ENCODE data around the gene LAMC3.

The LAMC3 gene

GRCh38 chr9:130979591-130980385 lies 29.2 kb upstream of the LAMC3 start:
- DNase-seq = no peak

DNA sequence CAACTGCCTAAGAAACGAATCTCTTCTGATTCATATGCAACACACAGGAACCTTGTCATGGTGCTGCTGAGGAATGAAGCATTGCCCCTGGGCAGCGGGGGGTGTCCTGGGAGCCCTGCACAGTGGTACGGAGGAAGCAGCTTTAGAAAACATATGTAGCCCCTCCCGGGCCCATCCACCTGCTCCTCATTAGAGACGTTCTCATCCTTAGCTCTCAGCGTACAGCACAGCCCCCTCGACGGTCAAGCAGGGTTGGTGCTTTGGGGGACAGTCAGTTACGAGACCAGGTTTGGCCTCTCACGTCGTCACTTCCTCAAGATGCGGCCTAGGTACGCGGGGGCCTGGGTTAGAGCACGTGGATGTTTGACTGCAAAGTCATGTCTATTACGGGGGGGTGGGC lies 28.4 kb upstream of the LAMC3 start:
- DNase-seq = no peak

- DNase-seq = no peak
Measured at GRCh38 chr9:130981002-130981755, 27.8 kb upstream of the LAMC3 start.

GRCh38 chr9:130981756-130982137 lies 27.2 kb upstream of the LAMC3 start:
- DNase-seq = no peak

DNA sequence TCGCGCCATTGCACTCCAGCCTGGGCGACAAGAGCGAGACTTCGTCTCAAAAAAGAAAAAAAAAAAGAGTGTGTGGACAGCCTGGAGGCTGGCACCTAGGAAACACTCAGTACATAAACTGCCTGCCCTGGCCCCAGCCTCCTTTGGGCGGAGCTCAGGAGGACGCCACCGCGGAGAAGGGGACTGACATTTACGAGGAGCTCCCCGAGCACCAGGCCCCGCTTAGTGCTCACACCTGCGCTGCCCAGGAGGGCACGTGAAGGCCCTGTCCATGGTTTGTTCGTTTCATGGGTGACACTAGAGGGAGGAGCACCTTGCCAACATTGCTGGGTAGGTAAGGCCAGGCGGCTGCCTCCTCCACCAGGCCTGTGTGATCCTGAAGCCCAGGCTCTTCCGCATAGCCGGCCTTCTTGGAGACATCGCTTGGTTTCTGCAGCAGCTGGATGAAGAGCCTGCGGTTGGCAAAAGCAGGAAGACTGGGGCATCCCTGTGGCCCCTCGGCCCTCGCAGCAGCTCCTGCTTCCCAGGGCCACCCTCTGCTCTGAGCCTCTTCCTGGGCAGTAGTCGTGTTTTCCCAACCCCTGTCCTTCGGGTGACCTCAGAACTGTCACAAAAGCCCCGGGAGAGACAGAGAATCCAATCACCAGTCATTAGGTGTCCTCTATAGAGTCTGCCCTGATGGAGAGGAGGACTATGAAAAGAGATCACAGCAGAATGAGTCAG lies 26.2 kb upstream of the LAMC3 start:
- no peak for DNase-seq

DNA sequence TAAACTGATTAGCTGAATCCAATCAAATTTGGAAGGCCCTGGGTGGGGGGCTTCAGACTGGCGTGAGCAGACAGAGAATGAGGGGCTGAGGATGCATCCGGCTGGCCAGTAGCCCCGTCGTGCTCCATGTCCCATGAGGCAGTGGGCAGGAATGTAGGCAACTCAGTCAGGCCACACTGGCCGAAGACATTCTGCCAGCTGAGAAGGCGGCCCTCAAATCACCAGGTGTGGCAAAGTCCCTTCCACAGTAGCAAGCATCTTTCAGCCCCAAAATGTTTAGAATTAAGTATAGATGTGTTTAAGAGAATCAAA lies 25.7 kb upstream of the LAMC3 start:
- DNase-seq = no peak

DNA sequence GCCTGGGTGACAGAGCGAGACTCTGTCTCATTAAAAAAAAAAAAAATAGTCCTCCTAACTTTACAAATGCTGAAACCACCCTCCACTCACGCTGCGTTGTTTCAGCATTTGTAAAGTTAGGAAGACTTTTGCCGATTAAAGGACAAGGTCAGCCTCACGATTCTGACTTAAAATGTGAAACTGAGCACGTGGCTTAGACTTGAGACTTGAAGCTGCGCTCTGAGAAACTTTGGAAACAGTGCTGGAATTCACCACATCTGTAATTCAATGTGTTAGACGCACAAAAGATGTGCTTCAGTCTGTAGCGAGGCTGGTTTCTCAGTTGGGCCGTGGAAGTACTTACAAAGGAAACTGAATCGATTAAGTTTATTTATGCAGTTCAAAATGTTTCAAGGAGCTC lies 25.0 kb upstream of the LAMC3 start:
- DNase-seq = no peak

DNA sequence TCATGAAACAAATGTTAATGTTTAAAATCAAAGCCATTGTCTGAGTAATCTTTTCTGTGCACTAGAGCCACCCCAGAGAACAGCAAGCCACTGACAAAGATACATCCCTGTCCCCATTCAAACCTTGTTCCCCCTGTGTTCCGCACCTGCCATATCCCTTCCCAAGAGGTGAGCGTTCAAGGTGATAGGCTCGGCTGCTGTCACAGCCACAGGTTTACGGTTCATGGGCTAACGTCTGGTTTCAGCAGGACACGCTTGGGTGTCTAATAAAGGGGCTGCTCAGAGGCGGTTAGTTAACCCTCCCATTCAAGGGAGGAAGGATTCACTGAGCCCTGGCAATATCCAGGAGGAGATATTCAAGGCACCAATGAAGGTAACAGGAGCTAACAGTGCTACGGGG lies 24.5 kb upstream of the LAMC3 start:
- no peak for DNase-seq

- no peak for DNase-seq
Measured at GRCh38 chr9:130985029-130985428, 23.9 kb upstream of the LAMC3 start.

DNA sequence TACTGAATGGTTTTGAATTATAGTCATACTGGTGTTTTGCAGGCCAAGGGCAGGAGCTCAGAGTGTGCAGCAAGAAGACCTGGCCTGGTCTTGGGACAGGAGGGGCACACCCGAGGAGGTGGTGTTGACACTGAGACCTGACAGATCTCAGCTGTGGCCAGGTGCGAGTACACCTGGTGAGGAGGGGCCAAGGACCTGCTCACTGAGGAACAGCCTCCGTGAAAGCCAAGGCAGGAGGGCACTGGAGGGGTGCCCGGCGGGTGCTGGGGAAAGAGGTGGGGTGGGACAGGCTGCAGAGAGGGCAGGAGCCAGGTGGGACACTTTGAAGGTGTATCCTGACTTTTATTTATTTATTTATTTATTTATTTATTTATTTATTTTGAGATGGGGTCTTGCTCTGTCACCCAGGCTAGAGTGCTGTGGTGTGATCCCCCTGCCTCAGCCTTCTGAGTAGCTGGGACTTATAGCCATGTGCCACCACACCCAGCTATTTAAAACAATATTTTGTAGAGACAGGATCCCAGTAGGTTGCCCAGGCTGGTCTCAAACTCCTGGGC lies 23.3 kb upstream of the LAMC3 start:
- no peak for DNase-seq

- no peak for DNase-seq
Measured at GRCh38 chr9:130986356-130986965, 22.5 kb upstream of the LAMC3 start.

- DNase-seq = no peak
Measured at GRCh38 chr9:130987054-130987453, 21.9 kb upstream of the LAMC3 start.

GRCh38 chr9:130987738-130988399 lies 21.1 kb upstream of the LAMC3 start:
- DNase-seq = no peak

DNA sequence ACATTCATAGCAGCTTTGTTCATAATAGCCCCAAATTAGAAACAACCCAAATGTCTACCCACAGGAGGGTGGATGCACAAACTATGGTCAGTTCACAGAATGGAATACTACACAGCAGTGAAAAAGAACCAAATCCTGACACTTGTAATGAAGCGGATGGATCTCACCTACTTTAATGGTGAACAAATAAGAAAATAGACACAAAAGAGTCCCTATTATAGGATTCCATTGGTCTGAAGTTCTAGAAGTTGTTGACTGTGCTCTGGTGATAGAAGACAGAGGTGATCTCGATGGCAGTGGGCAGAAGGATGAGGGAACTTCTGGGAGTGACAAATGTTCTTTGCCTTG lies 20.6 kb upstream of the LAMC3 start:
- DNase-seq = no peak

GRCh38 chr9:130988905-130989304 lies 20.1 kb upstream of the LAMC3 start:
- DNase-seq = no peak

- no peak for DNase-seq
Measured at GRCh38 chr9:130989391-130989790, 19.6 kb upstream of the LAMC3 start.

GRCh38 chr9:130989891-130990290 lies 19.1 kb upstream of the LAMC3 start:
- DNase-seq = no peak

- no peak for DNase-seq
Measured at GRCh38 chr9:130990306-130990977, 18.5 kb upstream of the LAMC3 start.

- no peak for DNase-seq
Measured at GRCh38 chr9:130990978-130991777, 17.8 kb upstream of the LAMC3 start.

GRCh38 chr9:130991778-130992681 lies 16.9 kb upstream of the LAMC3 start:
- DNase-seq = no peak
